ENCODE results near the gene M6PR. TPM values are rescaled to one million over a fixed set of nuclear protein-coding genes. Genes with fewer than 3 reads are reported as not detected.
"Not testable (repeated sequence)": the region's sequence is repeated elsewhere in the genome, so short reads cannot be mapped to it uniquely, and the experiment has no call there.

The M6PR gene
- total RNA-seq, 2 experiments from 2014 or later = 199 to 206 TPM

GRCh38 chr12:8914716-8915526 is 34.5 kb downstream of the M6PR start:
- ChIA-PET POLR2A (interaction anchor here (1.1 to 1.3 kb wide), 3 partner anchors 32 to 134 kb away, joined by 3 to 4 read pairs (median 3); no protein-coding TSS in a partner anchor), CTCF (interaction anchor here (0.9 to 8.8 kb wide), 11 partner anchors 24 to 234 kb away, joined by 3 to 64 read pairs (median 6); partner anchors contain the start of gene M6PR)
- intact Hi-C loops (cut with micrococcal nuclease) = loop anchor here (2.0 kb wide), 1 partner anchor 34 kb away; the partner anchor contains the start of gene M6PR
- ATAC-seq (peak; percentile 85), DNase-seq (peak; percentile 68)
- TF ChIP-seq CTCF (IDR thresholded peaks at IDR 0.05) = no peak
- peaks cover 14% of the 10 kb centered on the region for H3K4me1 Mint-ChIP-seq (ENCODE audit: low read depth)
- H3K27me3 Mint-ChIP-seq = no peaks in the 10 kb centered on the region
- no peak overlapping the region for H3K27ac Mint-ChIP-seq
- no peaks in the 10 kb centered on the region for H3K9me3 Mint-ChIP-seq
- no peaks in the 10 kb centered on the region for H3K36me3 Mint-ChIP-seq (ENCODE audit: low read depth)
- no peak overlapping the region for H3K4me3 Mint-ChIP-seq

GRCh38 chr12:8914033-8914715 is 35.3 kb downstream of the M6PR start, which contains the start of gene PHC1:
Gene PHC1, plus strand, starts transcription at chr12:8914509. Its CDS starts 3,169 bp downstream, at chr12:8917678.
- H3K36me3 Mint-ChIP-seq (ENCODE audit: low read depth); H3K9me3 Mint-ChIP-seq; H3K27me3 Mint-ChIP-seq: not testable (repeated sequence)
- intact Hi-C loops (cut with micrococcal nuclease) = loop anchor here (2.0 kb wide), 1 partner anchor 35 kb away; the partner anchor contains the start of gene M6PR
- ChIA-PET CTCF (interaction anchor here (0.8 to 8.8 kb wide), 13 partner anchors 23 to 265 kb away, joined by 3 to 64 read pairs (median 6); partner anchors contain the start of gene M6PR), POLR2A (interaction anchor here (1.2 to 1.3 kb wide), 2 partner anchors 33 to 135 kb away, joined by 3 to 4 read pairs; no protein-coding TSS in a partner anchor)
- TF ChIP-seq CTCF (IDR thresholded peaks at IDR 0.05) = peak; percentile 28
- Mint-ChIP-seq H3K27ac (peak within 1 kb of the TSS; percentile 85), H3K4me3 (peak within 1 kb of the TSS; percentile 77), H3K4me1 (ENCODE audit: low read depth) (peaks cover 14% of the 10 kb centered on the region)
- ATAC-seq = peak; percentile 77
- peak; percentile 78 for DNase-seq

- ChIA-PET CTCF (interaction anchor here (0.8 to 8.8 kb wide), 9 partner anchors 23 to 264 kb away, joined by 3 to 64 read pairs (median 8); partner anchors contain the start of gene M6PR), POLR2A (interaction anchor here (1.2 kb wide), 1 partner anchor 136 kb away, joined by 3 read pairs; no protein-coding TSS in a partner anchor)
- Mint-ChIP-seq H3K36me3 (ENCODE audit: low read depth) (no peaks in the 10 kb centered on the region), H3K9me3 (no peaks in the 10 kb centered on the region), H3K4me3 (peak overlapping the region; percentile 77), H3K27ac (peak overlapping the region; percentile 85), H3K4me1 (ENCODE audit: low read depth) (peaks cover 14% of the 10 kb centered on the region), H3K27me3 (no peaks in the 10 kb centered on the region)
- DNase-seq (no peak), ATAC-seq (no peak)
- intact Hi-C loops (cut with micrococcal nuclease) = loop anchor here (2.0 kb wide), 1 partner anchor 35 kb away; the partner anchor contains the start of gene M6PR
- no peak for TF ChIP-seq CTCF (IDR thresholded peaks at IDR 0.05)
These were observed 35.8 kb downstream of the M6PR start for GRCh38 chr12:8913702-8914032.

- peak; percentile 12 for DNase-seq
- peak; percentile 41 for TF ChIP-seq CTCF (IDR thresholded peaks at IDR 0.05)
- ChIA-PET POLR2A (no interaction called here), CTCF (interaction anchor here (0.8 to 8.8 kb wide), 12 partner anchors 12 to 151 kb away, joined by 3 to 64 read pairs (median 3); partner anchors contain the start of gene M6PR)
- no peak for ATAC-seq
- Mint-ChIP-seq H3K9me3 (no peaks in the 10 kb centered on the region), H3K27ac (no peak overlapping the region), H3K4me3 (no peak overlapping the region), H3K36me3 (ENCODE audit: low read depth) (no peaks in the 10 kb centered on the region), H3K27me3 (no peaks in the 10 kb centered on the region), H3K4me1 (ENCODE audit: low read depth) (peaks cover 14% of the 10 kb centered on the region)
- intact Hi-C loops (cut with micrococcal nuclease) = no loop called here
These were observed 36.5 kb downstream of the M6PR start for GRCh38 chr12:8912914-8913313.

All from activated CD8-positive, alpha-beta T cell treated with anti-CD3 and anti-CD28 coated beads for 36 hours (primary cell).